ENCODE data around the gene DEPP1. TPM values are rescaled to one million over a fixed set of nuclear protein-coding genes. Genes with fewer than 3 reads are reported as not detected.
"Not testable (repeated sequence)": the region's sequence is repeated elsewhere in the genome, so short reads cannot be mapped to it uniquely, and the experiment has no call there.

The DEPP1 gene, protein sequence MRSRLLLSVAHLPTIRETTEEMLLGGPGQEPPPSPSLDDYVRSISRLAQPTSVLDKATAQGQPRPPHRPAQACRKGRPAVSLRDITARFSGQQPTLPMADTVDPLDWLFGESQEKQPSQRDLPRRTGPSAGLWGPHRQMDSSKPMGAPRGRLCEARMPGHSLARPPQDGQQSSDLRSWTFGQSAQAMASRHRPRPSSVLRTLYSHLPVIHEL
- total RNA-seq (2014; rRNA removed; shearing (Covaris generic)): 14.5 and 16.5 TPM in 2 replicates

DNA sequence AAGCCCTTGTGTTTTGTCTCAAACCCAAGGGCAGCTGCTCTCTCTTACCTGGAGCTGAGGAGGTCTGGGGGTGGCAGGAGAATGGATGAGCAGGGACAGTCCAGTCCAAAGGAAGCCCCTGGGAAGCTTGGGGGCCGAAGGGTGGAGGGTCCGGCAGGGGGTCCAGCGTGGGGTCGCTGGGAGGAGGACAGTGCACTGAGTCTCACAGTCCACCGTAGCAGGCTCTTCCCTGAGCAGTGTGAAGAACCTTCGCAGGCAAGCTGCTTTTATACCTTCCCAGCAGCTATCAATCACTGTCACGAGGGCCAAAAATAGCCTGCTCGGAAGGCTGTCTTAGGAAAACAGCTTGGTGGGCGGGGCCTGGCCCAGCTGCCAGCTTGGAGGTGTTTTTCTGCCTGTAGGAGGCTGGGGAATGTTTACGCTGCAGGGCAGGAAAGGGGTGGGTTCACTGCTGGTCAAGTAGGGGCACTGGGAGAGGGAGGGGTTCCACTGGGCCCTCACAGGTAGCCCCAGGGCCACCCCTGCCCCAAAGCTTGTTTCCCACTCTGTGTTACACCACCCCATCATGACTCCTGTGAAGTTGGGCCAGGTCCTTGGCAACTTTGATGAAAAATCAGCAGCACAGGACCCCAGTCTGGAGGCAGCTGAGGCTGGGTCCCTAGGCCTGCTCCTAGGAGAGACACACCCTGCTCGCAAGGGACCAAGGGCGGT is at the start of gene DEPP1:
TSS of gene DEPP1 (minus strand) at position 240 of the 711 bp plus-strand sequence. CDS start 779 bp downstream, outside the sequence.
- DNase-seq (ENCODE audit: low read depth): peak; percentile 94

GRCh38 chr10:45023426-45023825 is 44.8 kb upstream of the DEPP1 start:
- DNase-seq (ENCODE audit: low read depth): peak; percentile 40

DNA sequence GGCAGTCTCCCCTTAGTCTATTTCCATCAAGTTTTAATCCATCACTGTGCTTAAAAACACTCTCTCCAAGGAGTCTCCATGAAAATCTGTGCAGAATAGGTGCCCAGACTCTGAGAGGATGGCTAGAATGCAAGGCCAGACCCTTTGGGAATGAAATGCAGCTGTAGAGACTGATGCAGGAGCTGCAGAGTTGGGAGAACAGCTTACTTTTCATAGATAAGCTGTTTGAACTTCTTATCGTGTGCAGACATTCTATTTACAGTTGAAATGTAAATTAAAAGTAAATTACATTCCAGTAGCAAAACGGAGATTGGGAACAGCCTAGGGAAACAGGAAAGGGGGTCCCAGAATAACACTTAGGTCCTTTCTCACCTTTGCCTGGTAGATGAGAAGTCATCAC is 37.0 kb upstream of the DEPP1 start:
- no peak for DNase-seq (ENCODE audit: low read depth)

DNA sequence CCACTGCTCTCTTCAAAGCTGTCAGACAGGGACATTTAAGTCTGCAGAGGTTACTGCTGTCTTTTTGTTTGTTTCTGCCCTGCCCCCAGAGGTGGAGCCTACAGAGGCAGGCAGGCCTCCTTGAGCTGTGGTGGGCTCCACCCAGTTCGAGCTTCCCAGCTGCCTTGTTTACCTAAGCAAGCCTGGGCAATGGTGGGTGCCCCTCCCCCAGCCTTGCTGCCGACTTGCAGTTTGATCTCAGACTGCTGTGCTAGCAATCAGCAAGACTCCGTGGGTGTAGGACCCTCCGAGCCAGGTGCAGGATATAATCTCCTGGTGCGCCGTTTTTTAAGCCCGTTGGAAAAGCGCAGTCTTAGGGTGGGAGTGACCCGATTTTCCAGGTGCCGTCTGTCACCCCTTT is 35.9 kb upstream of the DEPP1 start:
- DNase-seq (ENCODE audit: low read depth): not testable (repeated sequence)

GRCh38 chr10:45008524-45009161 is 30.0 kb upstream of the DEPP1 start:
- peak; percentile 83 for DNase-seq (ENCODE audit: low read depth)

DNA sequence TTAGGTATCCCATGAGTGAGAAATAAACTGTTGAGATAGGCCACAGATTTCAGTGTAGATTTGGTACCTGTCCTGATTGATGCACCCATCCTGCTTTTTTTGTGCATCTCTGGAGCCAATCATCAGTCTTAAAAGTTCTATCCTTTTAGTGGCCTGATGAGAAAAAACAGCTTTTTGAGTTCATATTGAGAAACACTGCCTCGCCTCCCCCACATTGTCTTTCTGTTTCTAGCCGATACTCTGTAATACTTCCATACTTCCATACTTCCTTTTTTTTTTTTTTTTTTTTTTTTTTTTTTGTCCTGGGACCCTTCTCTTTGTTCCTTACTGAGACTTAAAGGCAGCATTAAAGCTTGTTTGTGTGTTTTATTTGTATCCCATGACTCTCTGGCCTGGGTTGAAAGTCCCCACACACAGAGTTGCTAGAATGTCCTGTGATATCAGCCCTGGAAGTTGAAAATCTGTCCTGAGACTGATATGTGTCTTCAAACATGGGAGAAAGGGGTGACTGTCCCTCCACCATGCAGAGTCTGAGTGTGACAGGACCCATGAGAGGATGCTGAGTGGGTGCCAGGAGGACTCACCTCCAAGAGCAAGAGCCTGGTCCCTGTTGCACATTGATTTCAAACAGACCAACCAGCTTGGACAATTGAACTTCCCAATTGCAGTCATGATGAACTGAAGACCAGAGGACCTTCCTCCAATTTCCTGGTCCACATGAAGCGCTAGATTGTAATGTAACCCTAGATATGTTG is 27.8 kb upstream of the DEPP1 start:
- DNase-seq (ENCODE audit: low read depth): no peak

DNA sequence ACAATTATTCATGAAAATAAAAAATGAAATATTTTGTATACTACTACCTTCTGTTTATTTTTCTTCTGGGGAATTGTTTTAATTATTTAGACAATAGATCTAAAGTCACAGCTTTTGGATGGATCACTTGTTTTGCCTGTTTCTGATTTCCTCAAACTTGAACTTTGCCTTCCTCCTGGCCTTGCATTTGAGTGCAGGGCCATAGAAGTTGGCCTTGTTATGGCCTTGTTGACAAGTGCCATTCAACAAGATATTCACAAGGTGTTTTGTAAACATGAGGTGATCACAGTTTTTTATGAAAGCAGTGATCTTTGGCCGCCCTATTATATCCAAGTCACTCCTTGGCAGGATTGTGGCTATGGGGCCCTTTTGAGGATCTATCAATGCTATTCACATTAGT is 26.7 kb upstream of the DEPP1 start:
- DNase-seq (ENCODE audit: low read depth): no peak

GRCh38 chr10:45004661-45005060 is 26.1 kb upstream of the DEPP1 start:
- no peak for DNase-seq (ENCODE audit: low read depth)

DNA sequence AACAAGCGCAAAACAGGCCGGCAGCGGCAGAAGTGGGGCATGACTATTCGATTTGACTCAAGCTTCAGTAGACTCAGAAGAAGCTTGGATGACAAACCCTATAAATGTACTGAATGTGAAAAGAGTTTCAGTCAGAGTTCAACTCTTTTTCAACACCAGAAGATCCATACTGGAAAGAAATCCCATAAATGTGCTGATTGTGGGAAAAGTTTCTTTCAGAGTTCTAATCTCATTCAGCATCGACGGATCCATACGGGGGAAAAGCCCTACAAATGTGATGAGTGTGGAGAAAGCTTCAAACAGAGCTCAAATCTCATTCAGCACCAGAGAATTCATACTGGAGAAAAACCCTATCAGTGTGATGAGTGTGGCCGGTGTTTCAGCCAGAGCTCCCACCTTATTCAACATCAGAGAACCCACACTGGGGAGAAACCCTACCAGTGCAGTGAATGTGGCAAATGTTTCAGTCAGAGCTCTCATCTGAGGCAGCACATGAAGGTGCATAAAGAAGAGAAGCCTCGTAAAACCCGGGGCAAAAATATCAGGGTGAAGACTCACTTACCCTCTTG is 24.9 kb upstream of the DEPP1 start:
- no peak for DNase-seq (ENCODE audit: low read depth)

- peak; percentile 82 for DNase-seq (ENCODE audit: low read depth)
Observed at GRCh38 chr10:45001381-45002148, 23.0 kb upstream of the DEPP1 start.

DNA sequence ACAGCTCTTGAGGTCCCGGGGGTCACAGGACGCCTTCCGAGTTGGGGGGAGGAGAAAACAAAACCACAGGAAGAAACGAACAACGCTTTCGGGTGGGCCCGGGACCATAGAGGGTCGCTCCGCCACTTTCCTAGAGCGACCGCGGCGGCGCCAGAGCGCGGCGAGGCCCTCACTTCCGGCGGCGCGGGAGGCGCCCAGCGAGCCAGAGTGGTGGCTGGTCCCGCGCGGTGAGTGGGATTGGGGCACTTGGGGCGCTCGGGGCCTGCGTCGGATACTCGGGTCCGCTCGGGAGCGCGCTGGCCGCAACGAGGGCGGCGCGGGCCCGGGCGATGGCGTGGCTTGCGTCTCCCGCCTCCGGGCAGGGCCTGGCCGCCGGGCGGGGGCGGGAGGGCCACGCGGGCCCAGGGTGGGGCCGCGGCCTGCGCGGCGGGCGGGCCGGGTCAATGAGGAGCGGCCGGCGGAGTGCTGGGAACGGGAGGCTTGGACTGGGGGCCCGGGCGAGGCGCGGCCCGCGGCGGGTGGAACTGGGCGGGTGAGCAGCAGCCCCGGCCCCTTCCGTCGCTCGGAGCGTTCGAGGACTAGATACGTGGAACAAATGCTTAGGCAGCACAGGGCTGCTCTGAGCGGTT is 22.3 kb upstream of the DEPP1 start, which contains the start of gene ZNF22:
TSS of gene ZNF22 (plus strand) at position 172 of the 629 bp plus-strand sequence. CDS start 2,446 bp downstream, outside the sequence.
- peak; percentile 79 for DNase-seq (ENCODE audit: low read depth)

DNA sequence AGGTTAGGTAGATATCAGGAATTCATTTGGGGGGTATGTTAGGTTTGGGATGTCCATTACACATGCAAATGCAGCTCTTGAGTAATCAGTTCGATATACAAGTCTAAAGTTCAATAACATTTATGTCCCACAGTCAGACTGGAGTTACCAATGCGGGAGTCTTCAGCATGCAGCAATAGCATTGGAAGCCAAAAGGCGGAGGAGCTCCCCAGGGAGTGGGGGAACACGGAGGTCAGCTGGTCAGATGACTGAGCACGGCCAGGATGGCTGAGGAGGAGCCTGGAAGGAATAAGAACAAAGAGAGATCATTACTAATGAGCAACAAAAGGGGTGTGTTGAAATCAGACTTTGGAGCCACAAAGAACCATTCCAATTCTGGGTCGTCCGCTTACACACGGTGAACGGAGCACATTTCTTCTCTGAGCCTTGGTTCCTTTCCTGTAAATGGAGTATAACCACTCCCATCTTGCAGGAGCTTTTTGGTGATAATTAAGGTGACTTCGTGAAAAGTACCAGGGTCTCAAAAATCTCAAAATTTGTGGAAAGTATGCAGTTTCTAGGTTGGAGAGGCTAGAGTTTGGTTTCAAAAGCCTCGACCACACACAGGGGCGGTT is 21.6 kb upstream of the DEPP1 start:
- peak; percentile 70 for DNase-seq (ENCODE audit: low read depth)

GRCh38 chr10:44998146-44998631 is 19.6 kb upstream of the DEPP1 start:
- peak; percentile 63 for DNase-seq (ENCODE audit: low read depth)

- DNase-seq (ENCODE audit: low read depth): no peak
Observed at GRCh38 chr10:44997105-44997748, 18.6 kb upstream of the DEPP1 start.

DNA sequence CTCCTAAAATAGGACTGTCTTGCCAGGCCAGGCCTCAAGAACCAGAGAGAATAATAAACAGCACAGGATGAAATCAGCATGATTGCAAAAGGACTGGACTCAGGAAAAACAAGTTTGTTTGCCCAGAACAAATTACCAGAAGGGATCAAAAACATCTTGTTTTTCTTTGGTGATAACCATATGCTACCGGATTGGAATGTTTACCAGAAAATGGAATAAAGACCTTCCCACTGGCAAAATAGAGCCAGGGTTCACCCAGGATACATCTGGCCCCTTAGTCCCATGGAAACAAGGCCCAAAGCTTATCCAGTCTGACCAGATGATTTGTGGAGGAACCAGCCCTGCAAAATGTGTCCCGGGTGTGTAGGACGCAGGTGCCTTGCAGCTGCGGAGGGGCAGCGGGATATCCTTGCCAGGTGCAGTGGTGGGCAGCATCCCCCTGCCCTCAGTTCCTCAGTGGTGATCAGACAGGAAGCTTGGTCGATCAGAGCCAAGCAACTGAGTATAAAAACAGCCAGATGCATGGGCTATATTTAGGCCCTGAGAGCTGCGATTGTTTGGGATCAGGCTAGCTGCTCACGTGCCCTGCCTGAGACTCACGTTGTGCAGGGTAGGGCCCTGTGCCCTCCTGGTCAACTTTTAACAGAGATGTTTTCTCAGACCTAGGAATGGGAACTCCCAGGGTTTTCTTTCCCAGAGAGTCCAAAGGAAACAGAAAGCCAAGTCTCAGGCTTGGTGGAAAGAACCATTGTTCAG is 17.5 kb upstream of the DEPP1 start:
- no peak for DNase-seq (ENCODE audit: low read depth)

DNA sequence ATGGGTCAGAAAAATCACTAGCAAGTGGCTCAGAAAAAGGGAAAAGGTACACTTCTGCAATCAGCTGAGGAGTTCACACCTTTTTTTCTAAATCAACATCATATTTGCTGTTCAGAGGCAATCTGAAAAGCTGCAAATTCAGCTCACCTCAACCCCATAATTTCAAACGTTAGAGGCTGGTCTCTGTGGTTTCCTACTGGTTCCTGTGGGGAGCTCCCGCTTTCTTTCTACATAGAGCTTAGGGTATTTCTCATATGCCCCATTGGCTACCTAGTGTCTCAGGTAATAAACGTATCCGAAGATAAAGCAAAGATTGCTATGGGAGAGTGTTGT is 16.9 kb upstream of the DEPP1 start:
- no peak for DNase-seq (ENCODE audit: low read depth)

DNA sequence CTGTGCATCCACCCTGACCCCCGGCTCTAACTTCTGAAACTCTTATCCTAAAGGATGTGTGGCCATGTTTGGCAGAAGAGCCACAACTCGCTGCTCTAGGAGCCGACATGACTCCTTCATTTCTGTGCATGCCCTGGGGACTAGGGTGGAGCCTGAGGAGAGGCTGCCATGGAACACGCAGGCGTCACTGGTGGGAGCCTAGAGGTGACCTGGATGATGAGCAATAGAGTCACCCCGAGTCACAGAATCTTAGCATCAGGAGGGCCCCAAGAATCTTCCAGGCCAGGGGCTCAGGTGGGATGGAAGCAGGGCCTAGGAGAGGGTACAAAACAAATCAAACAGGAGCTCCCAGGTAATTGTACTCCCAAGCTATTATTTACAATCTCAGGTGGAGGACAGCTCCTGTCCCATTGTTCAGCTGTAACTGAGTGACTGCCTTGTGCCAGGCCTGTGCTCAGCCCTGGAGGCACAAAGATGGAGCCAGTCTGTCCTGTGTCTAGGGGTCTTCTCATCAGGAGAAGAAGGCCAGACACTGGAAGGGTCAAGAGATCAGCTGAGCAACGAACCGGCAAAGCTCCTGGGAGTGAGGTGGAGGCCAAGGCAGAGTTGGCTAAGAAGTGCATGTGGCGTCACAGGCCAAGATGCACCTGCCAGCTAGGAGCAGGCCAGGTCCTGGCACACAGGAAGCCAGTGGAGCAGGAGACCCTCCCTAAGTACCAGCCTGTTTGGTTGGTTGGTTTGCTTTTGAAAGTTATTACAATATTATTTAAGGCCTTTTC is 16.3 kb upstream of the DEPP1 start:
- DNase-seq (ENCODE audit: low read depth): no peak

Data from RPMI7951 (cell line).